Esophagus muscularis mucosa (tissue), 4 donors: ENCODE measurements around the gene CCM2. TPM values are rescaled to one million over a fixed set of nuclear protein-coding genes. Genes with fewer than 3 reads are reported as not detected.
A peak's percentile ranks its signal among the peaks of the same experiment; 100 is the strongest.
"Not testable (repeated sequence)": the region's sequence is repeated elsewhere in the genome, so short reads cannot be mapped to it uniquely, and the experiment has no call there.

ENCODE experiments used
- DNase-seq: peaks from one replicate; pipeline ENCODE4 v3.0.0-alpha.2; 2017; ENCODE audit errors: extremely low spot score
- H3K27ac ChIP-seq, 4 donors: fragments of 200-600 bp; sonication (generic); replicated peaks in 1 of 4; 1 replicate in 3 of 4; 2 replicates in 1 of 4; pipeline ENCODE4 v1.5.1; 2016 to 2019; ENCODE audit warnings: mild to moderate bottlenecking in 1 of 4
- H3K27me3 ChIP-seq, 4 donors: fragments of 200-600 bp; sonication (generic); one replicate each; pipeline versions ENCODE4 v1.5.1 to v1.6.0; 2016 to 2019
- H3K36me3 ChIP-seq, 4 donors: fragments of 200-600 bp; sonication (generic); one replicate each; pipeline ENCODE4 v1.5.1; 2016 to 2019
- H3K4me1 ChIP-seq, 4 donors: fragments of 200-600 bp; sonication (generic); one replicate each; pipeline ENCODE4 v1.5.1; 2016 to 2019
- H3K4me3 ChIP-seq, 4 donors: fragments of 200-600 bp; sonication (generic); 1 replicate in 2 of 4; 2 replicates in 2 of 4; pipeline ENCODE4 v1.5.1; 2016 to 2019; ENCODE audit warnings: mild to moderate bottlenecking in 4 of 4, moderate library complexity in 1 of 4
- H3K9me3 ChIP-seq, 4 donors: fragments of 200-600 bp; sonication (generic); 1 replicate in 3 of 4; 2 replicates in 1 of 4; pipeline ENCODE4 v1.5.1; 2016 to 2019
- CTCF ChIP-seq, 3 experiments: fragments of 200-600 bp in 2 of 3; fragments of 450-650 bp in 1 of 3; sonication (generic) in 2 of 3; IDR thresholded peaks; one replicate each; pipeline ENCODE4 v1.5.1; 2017 to 2019; ENCODE audit warnings: antibody characterized with exemption in 3 of 3, mild to moderate bottlenecking in 2 of 3, moderate library complexity in 1 of 3
- EP300 ChIP-seq: sonication (generic); formaldehyde crosslinking; IDR thresholded peaks from one replicate; pipeline ENCODE4 v1.6.1; 2017; ENCODE audit warnings: antibody characterized with exemption
- POLR2A ChIP-seq: fragments of 450-650 bp; IDR thresholded peaks from one replicate; pipeline ENCODE4 v1.6.1; 2017; ENCODE audit warnings: antibody characterized with exemption, moderate library complexity, mild to moderate bottlenecking, low read depth
- POLR2AphosphoS5 ChIP-seq, 2 donors: sonication (generic); formaldehyde crosslinking; IDR thresholded peaks; one replicate each; pipeline ENCODE4 v1.6.1; 2017; ENCODE audit warnings: antibody characterized with exemption in 2 of 2
- WGBS: methylation state at CpG from one replicate; pipeline ENCODE4 v1.1.5; 2018; 5-methylcytosine and 5-hydroxymethylcytosine counted together
- intact Hi-C: fragments of 100-400 bp; cut with DNase I; formaldehyde crosslinking; loops from one replicate; pipeline ENCODE4 v1.15.1; 2023
- total RNA-seq, 4 donors: library from RNA; depleted of rRNA; stranded (reverse); fragments of >200 nt; gene quantifications; one replicate each; pipeline versions ENCODE4 v1.1.0 to v1.2.1, GENCODE V29; 2016

CCM2 gene
- total RNA-seq, 4 donors from 2014 or later: 40.3 to 61.7 (median 49.4) TPM

- Histone ChIP-seq H3K36me3 (peaks cover 7 to 18% (median 15%) of the 10 kb centered on the region in 4 donors), H3K27ac (no peak overlapping the region), H3K4me3 (no peak overlapping the region), H3K4me1 (peaks cover 13 to 36% (median 30%) of the 10 kb centered on the region in 4 donors), H3K27me3 (no peaks in the 10 kb centered on the region), H3K9me3 (no peaks in the 10 kb centered on the region)
- intact Hi-C loops: loop anchor here (5.0 to 10.0 kb wide), 2 partner anchors 124 to 404 kb away; partner anchors contain the start of genes TBRG4 and TMED4
- no peak for DNase-seq
- WGBS: 86% methylated on average over 4 of the region's 4 CpGs
- TF ChIP-seq EP300 (no peak), POLR2A (no peak)
Measured at GRCh38 chr7:44988701-44989100, 11.3 kb upstream of the CCM2 start.

- WGBS: 88% methylated on average over 3 of the region's 3 CpGs
- H3K4me3 ChIP-seq: no peak overlapping the region
- DNase-seq: no peak
- no peak overlapping the region for H3K27ac ChIP-seq
- intact Hi-C loops: loop anchor here (5.0 to 10.0 kb wide), 2 partner anchors 123 to 404 kb away; partner anchors contain the start of genes TBRG4 and TMED4
- peaks cover 3 to 14% (median 10%) of the 10 kb centered on the region in 4 donors for H3K36me3 ChIP-seq
- H3K27me3 ChIP-seq: no peaks in the 10 kb centered on the region
- H3K9me3 ChIP-seq: no peaks in the 10 kb centered on the region
- peaks cover 13 to 32% (median 29%) of the 10 kb centered on the region in 4 donors for H3K4me1 ChIP-seq
- no peak for TF ChIP-seq POLR2AphosphoS5 (IDR thresholded peaks at IDR 0.05)
- no peak for TF ChIP-seq POLR2A
- TF ChIP-seq EP300: no peak
- no peak for TF ChIP-seq CTCF (IDR thresholded peaks at IDR 0.05)
Measured at GRCh38 chr7:44989132-44989531, 10.9 kb upstream of the CCM2 start.

- 82% methylated on average over 9 of the region's 9 CpGs for WGBS
- H3K27me3 ChIP-seq: no peaks in the 10 kb centered on the region
Measured at GRCh38 chr7:44990109-44991023, 9.6 kb upstream of the CCM2 start.

GRCh38 chr7:44992004-44992795 lies 7.8 kb upstream of the CCM2 start:
- H3K36me3 ChIP-seq, H3K27me3 ChIP-seq, intact Hi-C loops, H3K4me3 ChIP-seq, H3K27ac ChIP-seq, DNase-seq, H3K4me1 ChIP-seq, H3K9me3 ChIP-seq: not testable (repeated sequence)
- 96% methylated on average over 8 of the region's 21 CpGs for WGBS

More at GRCh38 chr7:44990109-44991023, 9.6 kb upstream of the CCM2 start:
- TF ChIP-seq CTCF (IDR thresholded peaks at IDR 0.05) (no peak), POLR2A (no peak), EP300 (no peak)
- Histone ChIP-seq H3K27ac (peak overlapping the region in 1 of 4 donors; percentile 14), H3K4me3 (no peak overlapping the region), H3K4me1 (peaks cover 6 to 21% (median 18%) of the 10 kb centered on the region in 4 donors), H3K36me3 (peaks cover 0 to 1% (median 0%) of the 10 kb centered on the region in 4 donors), H3K9me3 (no peaks in the 10 kb centered on the region)
- DNase-seq: no peak
- intact Hi-C loops: no loop called here

- WGBS: 80% methylated on average over 5 of the region's 5 CpGs
- no peaks in the 10 kb centered on the region for H3K27me3 ChIP-seq
- intact Hi-C loops: no loop called here
- DNase-seq: no peak
- TF ChIP-seq POLR2A (no peak), EP300 (no peak), CTCF (IDR thresholded peaks at IDR 0.05) (no peak), POLR2AphosphoS5 (IDR thresholded peaks at IDR 0.05) (no peak)
- peaks cover 0 to 11% (median 10%) of the 10 kb centered on the region in 4 donors for H3K4me1 ChIP-seq
- H3K27ac ChIP-seq: no peak overlapping the region
- no peaks in the 10 kb centered on the region for H3K36me3 ChIP-seq
- no peak overlapping the region for H3K4me3 ChIP-seq
- no peaks in the 10 kb centered on the region for H3K9me3 ChIP-seq
Measured at GRCh38 chr7:44994877-44995554, 5.0 kb upstream of the CCM2 start.
